ENCODE results near the gene MSRB3.

Gene MSRB3

DNA sequence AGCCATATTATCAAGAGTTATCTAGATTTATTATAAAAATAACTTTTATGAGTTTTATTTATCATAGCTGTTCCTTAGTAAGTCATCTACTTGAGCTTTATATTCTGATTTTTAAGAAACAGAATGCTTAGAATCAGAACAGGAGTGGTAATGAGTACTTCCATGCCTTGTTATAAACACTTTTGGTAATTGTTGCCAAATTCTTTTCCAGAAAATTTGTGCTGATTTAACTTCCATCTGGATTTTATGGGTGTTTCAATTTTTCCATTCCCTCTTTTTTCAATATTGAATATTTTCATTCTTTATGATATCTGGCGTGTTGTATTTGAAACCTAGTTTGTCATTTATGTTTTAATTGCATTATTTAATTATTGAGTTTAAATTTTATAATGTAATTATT, 131.2 kb downstream of the MSRB3 start:
- H3K4me1 ChIP-seq (ENCODE audit: control insufficient read depth, low read depth, low read length) = no peaks in the 10 kb centered on the region

DNA sequence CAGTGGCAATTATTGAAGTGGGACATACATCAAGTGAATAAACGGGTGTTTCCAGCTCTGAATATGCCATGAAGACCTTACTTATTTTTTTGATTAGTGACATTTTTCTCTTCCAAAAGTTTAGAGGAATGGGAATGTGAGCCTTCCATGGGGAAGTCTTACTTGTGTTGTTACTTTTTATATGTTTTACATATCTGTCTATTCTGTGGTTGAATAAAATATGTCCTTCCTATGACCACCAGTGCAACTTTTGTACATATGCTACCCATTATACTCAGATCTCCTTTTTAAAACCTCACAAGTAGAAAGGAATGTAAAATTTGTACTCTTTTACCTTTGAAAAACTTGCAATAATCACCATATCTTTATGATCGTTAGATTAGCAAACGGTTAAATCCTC, 132.7 kb downstream of the MSRB3 start:
- Histone ChIP-seq H3K27me3 (ENCODE audit: control insufficient read depth, insufficient read depth, low read length) (no peaks in the 10 kb centered on the region), H3K9me3 (ENCODE audit: control insufficient read depth, low read depth, low read length) (no peaks in the 10 kb centered on the region), H3K9ac (ENCODE audit: low read length) (no peak overlapping the region), H3K4me1 (ENCODE audit: control insufficient read depth, low read depth, low read length) (no peaks in the 10 kb centered on the region), H3K27ac (ENCODE audit: low read length) (no peak overlapping the region), H3K36me3 (ENCODE audit: control insufficient read depth, low read depth, low read length) (no peaks in the 10 kb centered on the region), H3K4me3 (ENCODE audit: low read length) (no peak overlapping the region)

More for the DNA sequence above, 131.2 kb downstream of the MSRB3 start:
- H3K9ac ChIP-seq (ENCODE audit: low read length) = no peak overlapping the region
- no peaks in the 10 kb centered on the region for H3K36me3 ChIP-seq (ENCODE audit: control insufficient read depth, low read depth, low read length)
- no peak overlapping the region for H3K27ac ChIP-seq (ENCODE audit: low read length)
- H3K4me3 ChIP-seq (ENCODE audit: low read length) = no peak overlapping the region
- H3K27me3 ChIP-seq (ENCODE audit: control insufficient read depth, insufficient read depth, low read length) = no peaks in the 10 kb centered on the region
- no peaks in the 10 kb centered on the region for H3K9me3 ChIP-seq (ENCODE audit: control insufficient read depth, low read depth, low read length)

DNA sequence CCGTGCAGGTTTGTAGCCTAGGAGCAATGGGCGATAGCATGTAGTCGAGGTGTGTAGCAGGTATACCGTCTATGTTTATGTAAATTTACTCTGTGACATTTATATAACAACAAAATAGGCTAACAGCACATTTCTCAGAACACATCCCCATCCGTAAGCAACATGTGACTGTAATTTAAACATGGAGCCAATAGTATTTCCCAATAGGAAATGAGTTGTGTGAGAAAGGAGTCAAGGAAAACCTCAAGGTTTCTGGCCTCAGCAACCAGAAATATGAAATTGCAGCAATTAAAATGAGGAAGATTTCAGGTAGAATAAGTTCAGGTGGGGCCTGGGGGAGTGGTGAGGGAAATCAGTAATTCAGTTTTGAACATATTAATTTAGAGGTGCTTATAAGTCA, 136.0 kb downstream of the MSRB3 start:
- H3K9me3 ChIP-seq (ENCODE audit: control insufficient read depth, low read depth, low read length) = no peaks in the 10 kb centered on the region
- H3K9ac ChIP-seq (ENCODE audit: low read length) = no peak overlapping the region

DNA sequence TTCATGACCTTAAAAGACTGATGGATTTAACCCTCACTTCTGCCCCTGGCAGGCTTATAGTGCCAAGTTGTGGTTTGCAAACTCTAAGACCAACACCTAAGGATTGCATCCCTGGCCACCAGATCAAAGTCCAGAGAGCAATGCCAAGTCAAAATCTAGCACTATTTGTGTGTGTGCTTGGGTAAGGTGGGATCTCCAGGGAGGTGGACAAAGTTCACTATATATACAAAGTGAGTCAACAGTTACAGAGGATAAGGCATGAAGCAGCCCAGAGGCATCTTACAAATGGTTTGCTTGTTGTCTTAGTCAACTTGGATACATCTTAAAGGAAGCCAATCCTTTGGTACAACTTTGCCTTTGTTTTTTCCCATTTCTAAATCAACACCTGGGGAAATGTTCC, 137.3 kb downstream of the MSRB3 start:
- H3K36me3 ChIP-seq (ENCODE audit: control insufficient read depth, low read depth, low read length) = no peaks in the 10 kb centered on the region
- no peaks in the 10 kb centered on the region for H3K4me1 ChIP-seq (ENCODE audit: control insufficient read depth, low read depth, low read length)

More for the DNA sequence above, 136.0 kb downstream of the MSRB3 start:
- Histone ChIP-seq H3K36me3 (ENCODE audit: control insufficient read depth, low read depth, low read length) (no peaks in the 10 kb centered on the region), H3K4me1 (ENCODE audit: control insufficient read depth, low read depth, low read length) (no peaks in the 10 kb centered on the region), H3K27ac (ENCODE audit: low read length) (no peak overlapping the region), H3K4me3 (ENCODE audit: low read length) (no peak overlapping the region), H3K27me3 (ENCODE audit: control insufficient read depth, insufficient read depth, low read length) (no peaks in the 10 kb centered on the region)

DNA sequence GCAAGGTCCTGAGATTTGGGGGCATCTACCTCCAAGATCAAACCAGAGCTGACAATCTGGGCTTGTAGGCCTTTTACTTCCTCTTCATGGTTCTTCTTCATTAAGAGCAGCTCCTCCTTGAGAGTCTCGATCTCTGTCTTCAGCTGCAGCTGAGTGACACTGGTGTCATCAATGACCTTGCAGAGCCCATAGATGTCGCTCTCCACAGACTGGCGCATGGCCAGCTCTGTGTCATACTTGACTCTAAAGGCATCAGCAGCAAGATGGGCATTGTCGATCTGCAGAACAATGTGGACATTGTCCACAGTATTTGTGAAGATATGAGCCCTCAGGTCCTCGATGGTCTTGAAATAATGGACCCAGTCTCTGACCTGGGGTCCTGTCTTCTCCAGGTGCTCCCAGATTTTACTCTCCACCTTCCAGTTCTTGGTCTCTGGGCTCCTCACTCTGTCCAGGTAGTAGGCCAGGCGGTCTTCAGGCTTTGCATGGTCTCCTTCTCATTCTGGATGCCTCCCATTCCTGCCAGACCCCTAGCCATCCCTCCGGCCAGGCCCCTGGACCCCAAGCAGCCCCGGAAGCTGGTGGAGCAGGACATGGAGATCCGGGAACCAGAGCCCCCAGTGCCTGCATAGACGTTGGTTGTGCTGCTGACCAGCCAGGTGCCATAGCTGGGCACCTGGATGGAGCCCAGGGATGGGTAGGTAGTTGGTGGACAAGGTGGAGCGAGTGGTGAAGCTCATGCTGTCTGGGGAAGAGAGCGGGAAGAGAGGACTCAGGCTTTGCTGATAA, 141.0 kb downstream of the MSRB3 start:
- Histone ChIP-seq H3K27ac (ENCODE audit: low read length) (no peak overlapping the region), H3K27me3 (ENCODE audit: control insufficient read depth, insufficient read depth, low read length) (no peaks in the 10 kb centered on the region), H3K4me3 (ENCODE audit: low read length) (no peak overlapping the region), H3K9ac (ENCODE audit: low read length) (no peak overlapping the region), H3K36me3 (ENCODE audit: control insufficient read depth, low read depth, low read length) (no peaks in the 10 kb centered on the region), H3K9me3 (ENCODE audit: control insufficient read depth, low read depth, low read length) (no peaks in the 10 kb centered on the region), H3K4me1 (ENCODE audit: control insufficient read depth, low read depth, low read length) (no peaks in the 10 kb centered on the region)

More for the DNA sequence above, 137.3 kb downstream of the MSRB3 start:
- H3K9me3 ChIP-seq (ENCODE audit: control insufficient read depth, low read depth, low read length) = no peaks in the 10 kb centered on the region
- no peaks in the 10 kb centered on the region for H3K27me3 ChIP-seq (ENCODE audit: control insufficient read depth, insufficient read depth, low read length)
- no peak overlapping the region for H3K27ac ChIP-seq (ENCODE audit: low read length)
- no peak overlapping the region for H3K4me3 ChIP-seq (ENCODE audit: low read length)
- no peak overlapping the region for H3K9ac ChIP-seq (ENCODE audit: low read length)

DNA sequence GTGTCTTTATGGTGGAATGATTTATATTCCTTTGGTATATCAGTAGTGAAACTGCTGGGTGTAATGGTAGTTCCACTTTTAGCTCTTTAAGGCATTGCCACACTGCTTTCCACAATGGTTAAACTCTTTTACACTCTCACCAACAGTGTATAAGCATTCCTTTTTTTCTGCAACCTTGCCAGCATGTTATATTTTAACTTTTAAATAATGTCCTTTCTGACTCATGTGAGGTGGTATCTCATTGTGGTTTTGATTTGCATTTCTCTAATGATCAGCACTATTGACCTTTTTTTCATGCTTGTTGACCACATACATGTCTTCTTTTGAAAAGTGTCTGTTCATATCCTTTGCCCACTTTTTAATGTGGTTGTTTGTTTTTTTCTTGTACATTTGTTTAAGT, 142.5 kb downstream of the MSRB3 start:
- Histone ChIP-seq H3K4me1 (ENCODE audit: control insufficient read depth, low read depth, low read length) (no peaks in the 10 kb centered on the region), H3K27ac (ENCODE audit: low read length) (no peak overlapping the region), H3K27me3 (ENCODE audit: control insufficient read depth, insufficient read depth, low read length) (no peaks in the 10 kb centered on the region), H3K4me3 (ENCODE audit: low read length) (no peak overlapping the region), H3K9ac (ENCODE audit: low read length) (no peak overlapping the region), H3K36me3 (ENCODE audit: control insufficient read depth, low read depth, low read length) (no peaks in the 10 kb centered on the region), H3K9me3 (ENCODE audit: control insufficient read depth, low read depth, low read length) (no peaks in the 10 kb centered on the region)

DNA sequence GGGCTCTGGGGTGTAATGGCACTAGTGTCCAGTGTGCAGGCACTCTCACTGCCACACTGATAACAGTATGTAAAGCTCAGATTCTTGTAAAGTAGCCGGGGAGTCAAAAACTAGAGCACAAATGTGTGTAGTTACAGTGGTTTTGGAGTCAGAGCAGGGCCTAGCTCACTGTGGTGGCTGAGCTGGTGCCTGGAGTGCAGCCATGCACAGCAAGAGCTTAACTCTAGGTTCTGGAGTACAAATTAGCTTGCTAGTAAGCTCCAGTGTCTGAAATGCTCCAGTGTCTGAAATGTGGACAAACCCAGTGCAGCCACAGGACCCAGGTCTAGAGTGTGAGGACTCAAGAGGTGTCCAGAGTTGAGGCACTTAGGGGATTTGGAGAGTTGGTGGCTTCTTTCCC, 149.2 kb downstream of the MSRB3 start:
- no peaks in the 10 kb centered on the region for H3K36me3 ChIP-seq (ENCODE audit: control insufficient read depth, low read depth, low read length)
- H3K4me3 ChIP-seq (ENCODE audit: low read length) = no peak overlapping the region
- H3K27me3 ChIP-seq (ENCODE audit: control insufficient read depth, insufficient read depth, low read length) = no peaks in the 10 kb centered on the region
- no peak overlapping the region for H3K27ac ChIP-seq (ENCODE audit: low read length)
- H3K9me3 ChIP-seq (ENCODE audit: control insufficient read depth, low read depth, low read length) = no peaks in the 10 kb centered on the region
- no peak overlapping the region for H3K9ac ChIP-seq (ENCODE audit: low read length)
- peaks cover 9% of the 10 kb centered on the region for H3K4me1 ChIP-seq (ENCODE audit: control insufficient read depth, low read depth, low read length)

DNA sequence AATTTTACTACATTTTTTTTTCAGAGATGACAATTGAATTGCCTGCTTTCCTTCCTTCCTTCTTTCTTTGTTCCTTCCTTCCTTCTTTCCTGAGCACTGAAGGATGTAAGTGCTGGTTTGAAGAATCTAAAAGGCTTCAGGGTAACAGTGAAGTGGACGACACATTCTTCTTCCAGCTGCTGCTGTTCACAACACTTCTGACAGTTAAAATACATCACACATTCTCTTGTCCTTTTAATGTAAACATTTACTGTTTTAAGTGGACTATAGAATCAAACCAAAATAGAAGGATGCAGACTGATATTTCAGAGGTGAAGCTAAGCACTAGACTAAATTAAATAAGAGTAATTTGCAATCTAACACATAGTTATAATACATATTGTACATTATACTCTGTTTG, 151.5 kb downstream of the MSRB3 start:
- no peak overlapping the region for H3K27ac ChIP-seq (ENCODE audit: low read length)
- no peaks in the 10 kb centered on the region for H3K27me3 ChIP-seq (ENCODE audit: control insufficient read depth, insufficient read depth, low read length)
- no peaks in the 10 kb centered on the region for H3K9me3 ChIP-seq (ENCODE audit: control insufficient read depth, low read depth, low read length)
- peaks cover 9% of the 10 kb centered on the region for H3K4me1 ChIP-seq (ENCODE audit: control insufficient read depth, low read depth, low read length)
- H3K9ac ChIP-seq (ENCODE audit: low read length) = no peak overlapping the region
- no peaks in the 10 kb centered on the region for H3K36me3 ChIP-seq (ENCODE audit: control insufficient read depth, low read depth, low read length)
- no peak overlapping the region for H3K4me3 ChIP-seq (ENCODE audit: low read length)

DNA sequence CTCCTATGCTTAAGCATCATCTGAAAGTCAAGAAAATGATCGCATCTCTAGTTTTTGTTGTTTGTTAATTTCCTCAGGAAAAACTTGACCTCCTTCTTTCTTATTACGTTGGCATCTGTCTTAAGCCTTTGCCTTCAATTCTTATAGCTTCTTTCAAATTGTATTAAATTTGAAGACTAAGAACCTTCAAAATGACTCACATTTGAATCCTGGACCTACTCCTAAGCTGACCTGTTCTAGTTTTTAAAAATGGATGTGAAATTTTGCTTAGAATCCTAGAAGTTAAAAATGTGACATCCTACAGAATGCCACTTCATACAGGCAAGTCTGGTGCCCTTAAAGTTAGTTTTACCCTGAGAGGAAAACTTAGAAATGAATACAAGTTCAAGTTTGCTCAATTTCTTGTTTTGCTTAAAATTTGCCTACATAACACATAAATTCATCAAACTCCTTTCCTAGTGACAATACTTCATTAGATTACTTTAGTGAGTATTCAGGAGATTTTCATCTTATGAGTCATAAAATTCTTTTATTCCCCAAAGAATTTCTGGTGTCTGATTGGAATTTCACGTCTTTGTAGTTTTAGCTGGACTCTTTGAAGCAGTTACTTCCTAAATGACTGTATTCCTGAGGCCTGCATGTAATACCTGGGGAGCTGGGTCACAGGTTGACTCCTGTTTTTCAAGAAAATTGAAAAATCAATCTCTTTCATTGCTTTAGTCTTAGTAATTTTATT, 152.3 kb downstream of the MSRB3 start:
- no peak overlapping the region for H3K27ac ChIP-seq (ENCODE audit: low read length)
- H3K9ac ChIP-seq (ENCODE audit: low read length) = no peak overlapping the region
- H3K4me1 ChIP-seq (ENCODE audit: control insufficient read depth, low read depth, low read length) = peaks cover 9% of the 10 kb centered on the region
- no peaks in the 10 kb centered on the region for H3K27me3 ChIP-seq (ENCODE audit: control insufficient read depth, insufficient read depth, low read length)
- H3K4me3 ChIP-seq (ENCODE audit: low read length) = no peak overlapping the region
- no peaks in the 10 kb centered on the region for H3K36me3 ChIP-seq (ENCODE audit: control insufficient read depth, low read depth, low read length)
- H3K9me3 ChIP-seq (ENCODE audit: control insufficient read depth, low read depth, low read length) = no peaks in the 10 kb centered on the region

DNA sequence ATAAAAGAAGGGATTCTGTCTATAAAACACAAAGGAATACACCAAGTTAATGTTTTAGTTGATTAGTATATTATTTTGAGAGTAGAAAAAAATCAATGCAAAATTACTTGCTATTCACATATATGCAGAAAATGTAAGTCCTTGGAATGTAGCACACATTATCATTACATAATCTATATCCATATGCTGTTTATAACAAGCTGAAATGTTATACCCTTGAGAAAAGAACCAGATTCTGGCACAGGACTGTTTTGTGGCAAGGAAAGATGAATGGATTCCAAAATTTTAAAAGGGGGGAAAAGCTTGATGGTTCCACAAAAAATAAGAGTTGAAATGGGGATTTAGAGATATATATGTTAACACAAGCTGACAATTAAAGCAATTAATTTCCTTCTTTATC, 153.6 kb downstream of the MSRB3 start:
- Histone ChIP-seq H3K4me3 (ENCODE audit: low read length) (no peak overlapping the region), H3K4me1 (ENCODE audit: control insufficient read depth, low read depth, low read length) (peaks cover 3% of the 10 kb centered on the region), H3K9ac (ENCODE audit: low read length) (no peak overlapping the region), H3K36me3 (ENCODE audit: control insufficient read depth, low read depth, low read length) (no peaks in the 10 kb centered on the region), H3K27ac (ENCODE audit: low read length) (no peak overlapping the region), H3K9me3 (ENCODE audit: control insufficient read depth, low read depth, low read length) (no peaks in the 10 kb centered on the region), H3K27me3 (ENCODE audit: control insufficient read depth, insufficient read depth, low read length) (no peaks in the 10 kb centered on the region)

DNA sequence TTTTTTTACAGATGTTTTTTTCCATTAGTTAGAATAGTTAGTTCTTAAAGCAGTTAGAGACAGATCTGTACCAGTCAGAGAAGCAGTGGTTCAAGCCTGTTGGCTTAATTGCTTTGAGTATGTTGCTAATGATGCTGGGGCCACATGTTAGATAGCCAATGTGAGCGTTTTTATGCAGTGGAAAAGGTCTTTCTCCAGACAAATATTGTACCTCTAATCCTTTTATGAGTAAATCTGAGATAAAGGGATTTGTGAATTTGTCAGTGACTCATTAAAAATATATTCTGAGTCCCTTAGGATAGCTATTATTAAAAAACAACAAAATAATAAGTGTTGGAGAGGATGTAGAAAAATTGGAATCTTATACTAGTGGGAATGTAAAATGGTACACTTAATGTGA, 154.2 kb downstream of the MSRB3 start:
- Histone ChIP-seq H3K36me3 (ENCODE audit: control insufficient read depth, low read depth, low read length) (no peaks in the 10 kb centered on the region), H3K4me1 (ENCODE audit: control insufficient read depth, low read depth, low read length) (no peaks in the 10 kb centered on the region), H3K9ac (ENCODE audit: low read length) (no peak overlapping the region), H3K9me3 (ENCODE audit: control insufficient read depth, low read depth, low read length) (no peaks in the 10 kb centered on the region), H3K27me3 (ENCODE audit: control insufficient read depth, insufficient read depth, low read length) (no peaks in the 10 kb centered on the region), H3K27ac (ENCODE audit: low read length) (no peak overlapping the region), H3K4me3 (ENCODE audit: low read length) (no peak overlapping the region)

DNA sequence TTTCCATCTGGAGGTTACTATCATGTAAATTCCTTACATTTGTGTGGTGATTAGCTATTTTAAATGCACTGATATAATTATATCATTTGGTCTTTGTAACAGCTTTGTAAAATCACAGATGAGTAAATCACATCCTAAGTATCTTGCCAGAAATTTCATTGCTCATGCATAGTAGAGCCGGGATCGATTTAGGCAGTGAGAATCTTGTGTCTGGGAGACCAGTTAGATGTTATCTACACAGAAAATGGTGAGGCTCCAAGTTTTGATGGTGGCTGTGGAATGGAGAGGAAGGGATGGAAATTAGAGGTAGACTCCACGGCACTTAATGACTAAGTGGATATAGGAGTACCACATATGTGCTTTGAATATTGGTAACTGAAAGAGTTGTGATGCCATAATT, 156.3 kb downstream of the MSRB3 start:
- no peaks in the 10 kb centered on the region for H3K36me3 ChIP-seq (ENCODE audit: control insufficient read depth, low read depth, low read length)

More for the DNA sequence above, 156.3 kb downstream of the MSRB3 start:
- H3K27ac ChIP-seq (ENCODE audit: low read length) = no peak overlapping the region
- no peaks in the 10 kb centered on the region for H3K27me3 ChIP-seq (ENCODE audit: control insufficient read depth, insufficient read depth, low read length)
- H3K9ac ChIP-seq (ENCODE audit: low read length) = no peak overlapping the region
- H3K9me3 ChIP-seq (ENCODE audit: control insufficient read depth, low read depth, low read length) = no peaks in the 10 kb centered on the region
- H3K4me1 ChIP-seq (ENCODE audit: control insufficient read depth, low read depth, low read length) = no peaks in the 10 kb centered on the region
- no peak overlapping the region for H3K4me3 ChIP-seq (ENCODE audit: low read length)
